ENCODE results near the gene SUN1. TPM values are rescaled to one million over a fixed set of nuclear protein-coding genes. Genes with fewer than 3 reads are reported as not detected.
A peak's percentile ranks its signal among the peaks of the same experiment; 100 is the strongest.

SUN1 gene
- total and polyA plus RNA-seq, 9 of the 15 experiments (the other 6 are each of a cell fraction or from before 2014, with no cell fraction given), result 36.8 to 132 (median 62.3) TPM

DNA sequence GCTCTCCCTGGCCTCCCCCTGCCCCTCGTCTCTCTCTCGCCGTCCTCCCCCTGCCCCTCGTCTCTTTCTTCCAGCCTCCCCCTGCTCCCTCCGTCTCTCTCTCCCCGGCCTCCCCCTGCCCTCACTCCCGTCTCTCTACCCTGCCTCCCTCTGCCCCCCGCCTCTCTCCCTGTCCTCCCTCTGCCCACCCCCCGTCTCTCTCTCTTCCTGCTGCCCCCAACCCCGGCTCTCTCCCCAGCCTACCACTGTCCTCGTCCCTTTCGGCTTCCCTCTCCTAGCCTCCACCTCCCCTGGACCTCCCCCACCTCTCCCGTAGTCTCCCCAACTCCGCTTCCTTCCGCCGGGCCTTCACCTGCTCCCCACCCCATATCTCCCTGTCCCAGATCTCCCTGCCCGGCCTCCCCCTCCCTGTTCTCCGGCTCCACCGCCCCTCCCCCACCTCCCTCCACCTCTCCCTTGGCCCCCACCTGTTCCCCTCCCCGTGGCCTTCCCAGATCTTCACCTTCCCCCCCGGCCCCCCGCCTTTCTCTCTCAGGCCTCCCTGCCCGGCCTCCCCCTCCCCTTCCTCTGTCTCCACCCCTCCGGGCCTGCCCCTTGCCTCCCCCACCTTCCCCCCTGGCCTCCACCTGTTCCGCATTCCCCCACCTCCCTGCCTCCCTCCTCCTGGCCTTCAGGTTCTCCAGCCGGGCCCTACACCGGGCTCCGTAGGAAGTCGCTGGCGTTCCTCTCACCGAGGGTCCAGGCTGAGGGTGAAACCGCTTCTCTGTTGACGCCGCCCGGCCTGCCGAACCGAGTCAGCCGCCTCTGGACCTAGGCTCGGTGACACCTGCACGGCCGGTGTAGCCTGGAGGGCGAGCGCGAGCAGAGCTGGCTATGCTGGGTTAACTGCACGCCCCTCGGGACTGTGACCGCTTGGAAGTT is 45.3 kb downstream of the SUN1 start (continued):
- TF ChIP-seq MAFK (IDR thresholded peaks at IDR 0.05; ENCODE audit: low read length), result no peak
- TF ChIP-seq SAP30 (IDR thresholded peaks at IDR 0.05; ENCODE audit: borderline replicate concordance, insufficient read depth, low read depth, low read length, poor library complexity, severe bottlenecking), result no peak
- no peak for TF ChIP-seq ETV6 (IDR thresholded peaks at IDR 0.05; ENCODE audit: borderline replicate concordance in 1 of 2, low read depth in 2 of 2, low read length in 1 of 2)
- no peak for TF ChIP-seq ETV6 (CRISPR knock-in tag; IDR thresholded peaks at IDR 0.05; ENCODE audit: borderline replicate concordance)
- no peak for TF ChIP-seq ZSCAN29 (IDR thresholded peaks at IDR 0.05)
- TF ChIP-seq, protein P1, sequence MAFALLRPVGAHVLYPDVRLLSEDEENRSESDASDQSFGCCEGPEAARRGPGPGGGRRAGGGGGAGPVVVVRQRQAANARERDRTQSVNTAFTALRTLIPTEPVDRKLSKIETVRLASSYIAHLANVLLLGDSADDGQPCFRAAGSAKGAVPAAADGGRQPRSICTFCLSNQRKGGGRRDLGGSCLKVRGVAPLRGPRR (CRISPR knock-in tag; IDR thresholded peaks at IDR 0.05), result no peak
- TF ChIP-seq, protein P2, sequence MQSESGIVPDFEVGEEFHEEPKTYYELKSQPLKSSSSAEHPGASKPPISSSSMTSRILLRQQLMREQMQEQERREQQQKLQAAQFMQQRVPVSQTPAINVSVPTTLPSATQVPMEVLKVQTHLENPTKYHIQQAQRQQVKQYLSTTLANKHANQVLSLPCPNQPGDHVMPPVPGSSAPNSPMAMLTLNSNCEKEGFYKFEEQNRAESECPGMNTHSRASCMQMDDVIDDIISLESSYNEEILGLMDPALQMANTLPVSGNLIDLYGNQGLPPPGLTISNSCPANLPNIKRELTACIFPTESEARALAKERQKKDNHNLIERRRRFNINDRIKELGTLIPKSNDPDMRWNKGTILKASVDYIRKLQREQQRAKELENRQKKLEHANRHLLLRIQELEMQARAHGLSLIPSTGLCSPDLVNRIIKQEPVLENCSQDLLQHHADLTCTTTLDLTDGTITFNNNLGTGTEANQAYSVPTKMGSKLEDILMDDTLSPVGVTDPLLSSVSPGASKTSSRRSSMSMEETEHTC (IDR thresholded peaks at IDR 0.05), result no peak
- TF ChIP-seq U2AF1 (optimal IDR thresholded peaks at IDR 0.05; ENCODE audit: low read depth, low read length), result no peak
- TF ChIP-seq MEF2A (IDR thresholded peaks at IDR 0.05; ENCODE audit: control insufficient read depth, low read depth, low read length), result no peak
- 0 out of 4 replicates have a peak, but pooled peaks of 1 of the 2 experiments have one; percentile 1 for TF ChIP-seq KDM4B (IDR thresholded peaks at IDR 0.05; ENCODE audit: borderline replicate concordance in 2 of 2, low read depth in 1 of 2)
- no peak for TF ChIP-seq RBM39 (optimal IDR thresholded peaks at IDR 0.05; ENCODE audit: low read depth, low read length)
- TF ChIP-seq BRCA1 (IDR thresholded peaks at IDR 0.05), result no peak
- TF ChIP-seq BRCA1 (CRISPR knock-in tag; IDR thresholded peaks at IDR 0.05), result no peak
- TF ChIP-seq HDAC1 (IDR thresholded peaks at IDR 0.05), result no peak
- no peak for TF ChIP-seq TBL1XR1 (IDR thresholded peaks at IDR 0.05; ENCODE audit: low read length in 2 of 2)
- no peak for TF ChIP-seq ZNF586 (CRISPR knock-in tag; conservative IDR thresholded peaks at IDR 0.05)
- TF ChIP-seq, protein P3, sequence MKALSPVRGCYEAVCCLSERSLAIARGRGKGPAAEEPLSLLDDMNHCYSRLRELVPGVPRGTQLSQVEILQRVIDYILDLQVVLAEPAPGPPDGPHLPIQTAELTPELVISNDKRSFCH (CRISPR knock-in tag; IDR thresholded peaks at IDR 0.05), result no peak
- TF ChIP-seq, protein P3 (tag; IDR thresholded peaks at IDR 0.05), result no peak
- TF ChIP-seq, protein P4, sequence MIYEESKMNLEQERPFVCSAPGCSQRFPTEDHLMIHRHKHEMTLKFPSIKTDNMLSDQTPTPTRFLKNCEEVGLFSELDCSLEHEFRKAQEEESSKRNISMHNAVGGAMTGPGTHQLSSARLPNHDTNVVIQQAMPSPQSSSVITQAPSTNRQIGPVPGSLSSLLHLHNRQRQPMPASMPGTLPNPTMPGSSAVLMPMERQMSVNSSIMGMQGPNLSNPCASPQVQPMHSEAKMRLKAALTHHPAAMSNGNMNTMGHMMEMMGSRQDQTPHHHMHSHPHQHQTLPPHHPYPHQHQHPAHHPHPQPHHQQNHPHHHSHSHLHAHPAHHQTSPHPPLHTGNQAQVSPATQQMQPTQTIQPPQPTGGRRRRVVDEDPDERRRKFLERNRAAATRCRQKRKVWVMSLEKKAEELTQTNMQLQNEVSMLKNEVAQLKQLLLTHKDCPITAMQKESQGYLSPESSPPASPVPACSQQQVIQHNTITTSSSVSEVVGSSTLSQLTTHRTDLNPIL (CRISPR knock-in tag; IDR thresholded peaks at IDR 0.05), result no peak
- TF ChIP-seq IFI16 (CRISPR knock-in tag; IDR thresholded peaks at IDR 0.05), result no peak
- TF ChIP-seq, protein P5, sequence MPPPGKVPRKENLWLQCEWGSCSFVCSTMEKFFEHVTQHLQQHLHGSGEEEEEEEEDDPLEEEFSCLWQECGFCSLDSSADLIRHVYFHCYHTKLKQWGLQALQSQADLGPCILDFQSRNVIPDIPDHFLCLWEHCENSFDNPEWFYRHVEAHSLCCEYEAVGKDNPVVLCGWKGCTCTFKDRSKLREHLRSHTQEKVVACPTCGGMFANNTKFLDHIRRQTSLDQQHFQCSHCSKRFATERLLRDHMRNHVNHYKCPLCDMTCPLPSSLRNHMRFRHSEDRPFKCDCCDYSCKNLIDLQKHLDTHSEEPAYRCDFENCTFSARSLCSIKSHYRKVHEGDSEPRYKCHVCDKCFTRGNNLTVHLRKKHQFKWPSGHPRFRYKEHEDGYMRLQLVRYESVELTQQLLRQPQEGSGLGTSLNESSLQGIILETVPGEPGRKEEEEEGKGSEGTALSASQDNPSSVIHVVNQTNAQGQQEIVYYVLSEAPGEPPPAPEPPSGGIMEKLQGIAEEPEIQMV (tag; conservative IDR thresholded peaks at IDR 0.05; ENCODE audit: low read depth), result no peak
- no peak for TF ChIP-seq ZNF445 (CRISPR knock-in tag; IDR thresholded peaks at IDR 0.05; ENCODE audit: low read depth)
- TF ChIP-seq ZNF124 (CRISPR knock-in tag; IDR thresholded peaks at IDR 0.05), result no peak
